ENCODE results near the gene MID1IP1. TPM values are rescaled to one million over a fixed set of nuclear protein-coding genes. Genes with fewer than 3 reads are reported as not detected.

The MID1IP1 gene
- total RNA-seq, 1 donor from 2014 or later: 52.9 TPM

GRCh38 chrX:38806875-38807621 is 5.8 kb downstream of the MID1IP1 start:
- Mint-ChIP-seq H3K27me3 (ENCODE audit: low read depth) (no peaks in the 10 kb centered on the region), H3K27ac (ENCODE audit: unreplicated experiment) (peak overlapping the region; percentile 21), H3K9me3 (peaks cover 1% of the 10 kb centered on the region), H3K4me1 (peaks cover 35% of the 10 kb centered on the region), H3K4me3 (peak overlapping the region; percentile 100), H3K36me3 (ENCODE audit: low read depth) (peaks cover 2% of the 10 kb centered on the region)
- DNase-seq (ENCODE audit: low read depth, low spot score): no peak
- TF ChIP-seq, protein P1, sequence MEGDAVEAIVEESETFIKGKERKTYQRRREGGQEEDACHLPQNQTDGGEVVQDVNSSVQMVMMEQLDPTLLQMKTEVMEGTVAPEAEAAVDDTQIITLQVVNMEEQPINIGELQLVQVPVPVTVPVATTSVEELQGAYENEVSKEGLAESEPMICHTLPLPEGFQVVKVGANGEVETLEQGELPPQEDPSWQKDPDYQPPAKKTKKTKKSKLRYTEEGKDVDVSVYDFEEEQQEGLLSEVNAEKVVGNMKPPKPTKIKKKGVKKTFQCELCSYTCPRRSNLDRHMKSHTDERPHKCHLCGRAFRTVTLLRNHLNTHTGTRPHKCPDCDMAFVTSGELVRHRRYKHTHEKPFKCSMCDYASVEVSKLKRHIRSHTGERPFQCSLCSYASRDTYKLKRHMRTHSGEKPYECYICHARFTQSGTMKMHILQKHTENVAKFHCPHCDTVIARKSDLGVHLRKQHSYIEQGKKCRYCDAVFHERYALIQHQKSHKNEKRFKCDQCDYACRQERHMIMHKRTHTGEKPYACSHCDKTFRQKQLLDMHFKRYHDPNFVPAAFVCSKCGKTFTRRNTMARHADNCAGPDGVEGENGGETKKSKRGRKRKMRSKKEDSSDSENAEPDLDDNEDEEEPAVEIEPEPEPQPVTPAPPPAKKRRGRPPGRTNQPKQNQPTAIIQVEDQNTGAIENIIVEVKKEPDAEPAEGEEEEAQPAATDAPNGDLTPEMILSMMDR (conservative IDR thresholded peaks at IDR 0.05): no peak

- Mint-ChIP-seq H3K4me1 (peaks cover 31% of the 10 kb centered on the region), H3K4me3 (no peak overlapping the region), H3K36me3 (ENCODE audit: low read depth) (peaks cover 2% of the 10 kb centered on the region), H3K27me3 (ENCODE audit: low read depth) (no peaks in the 10 kb centered on the region), H3K27ac (ENCODE audit: unreplicated experiment) (no peak overlapping the region), H3K9me3 (peaks cover 2% of the 10 kb centered on the region)
- TF ChIP-seq, protein P1 (conservative IDR thresholded peaks at IDR 0.05): no peak
- no peak for DNase-seq (ENCODE audit: low read depth, low spot score)
Observed at GRCh38 chrX:38807873-38808272, 6.6 kb downstream of the MID1IP1 start.

- DNase-seq (ENCODE audit: low read depth, low spot score): no peak
- TF ChIP-seq, protein P1 (conservative IDR thresholded peaks at IDR 0.05): no peak
- H3K36me3 Mint-ChIP-seq (ENCODE audit: low read depth): peaks cover 2% of the 10 kb centered on the region
- no peak overlapping the region for H3K27ac Mint-ChIP-seq (ENCODE audit: unreplicated experiment)
- peaks cover 20% of the 10 kb centered on the region for H3K4me1 Mint-ChIP-seq
- peaks cover 8% of the 10 kb centered on the region for H3K9me3 Mint-ChIP-seq
- no peaks in the 10 kb centered on the region for H3K27me3 Mint-ChIP-seq (ENCODE audit: low read depth)
- H3K4me3 Mint-ChIP-seq: no peak overlapping the region
Observed at GRCh38 chrX:38811515-38812243, 10.4 kb downstream of the MID1IP1 start.

- TF ChIP-seq, protein P1 (conservative IDR thresholded peaks at IDR 0.05): no peak
- Mint-ChIP-seq H3K9me3 (peaks cover 9% of the 10 kb centered on the region), H3K36me3 (ENCODE audit: low read depth) (peaks cover 2% of the 10 kb centered on the region), H3K27ac (ENCODE audit: unreplicated experiment) (no peak overlapping the region), H3K4me3 (no peak overlapping the region), H3K4me1 (no peaks in the 10 kb centered on the region), H3K27me3 (ENCODE audit: low read depth) (no peaks in the 10 kb centered on the region)
- no peak for DNase-seq (ENCODE audit: low read depth, low spot score)
Observed at GRCh38 chrX:38816155-38816554, 14.9 kb downstream of the MID1IP1 start.

- Mint-ChIP-seq H3K36me3 (ENCODE audit: low read depth) (peaks cover 2% of the 10 kb centered on the region), H3K4me3 (no peak overlapping the region), H3K4me1 (no peaks in the 10 kb centered on the region), H3K27ac (ENCODE audit: unreplicated experiment) (peak overlapping the region; percentile 70), H3K27me3 (ENCODE audit: low read depth) (no peaks in the 10 kb centered on the region), H3K9me3 (peaks cover 10% of the 10 kb centered on the region)
- TF ChIP-seq, protein P1 (conservative IDR thresholded peaks at IDR 0.05): no peak
- DNase-seq (ENCODE audit: low read depth, low spot score): no peak
Observed at GRCh38 chrX:38817004-38817703, 15.9 kb downstream of the MID1IP1 start.

All from neural crest cell (in vitro differentiated cells).